IMR-90 (cell line): ENCODE measurements around the gene SPRR4. TPM values are rescaled to one million over a fixed set of nuclear protein-coding genes. Genes with fewer than 3 reads are reported as not detected.

Source experiments
- ATAC-seq: fragments of 200-7000 bp; cut with Tn5 transposase; 2 replicates; pipeline ENCODE4 v1.9.1; 2020; ENCODE audit warnings: low read depth, mild to moderate bottlenecking, moderate library complexity
- BruUV-seq: library from RNA; stranded (reverse); fragments of 400-500 nt; replicated peaks from 2 replicates; lab custom pipeline; 2021; lab: Mats Ljungman, UMichigan
- CTCF ChIA-PET: fragments of 300-600 bp; formaldehyde crosslinking; extraction: SDS; loops from one replicate; lab custom pipeline; 2021; ENCODE audit warnings: antibody characterized with exemption; lab: Yijun Ruan, JAX
- POLR2A ChIA-PET: fragments of 300-600 bp; sonication (Branson Sonifier 250); formaldehyde crosslinking; loops from one replicate; lab custom pipeline; 2022; ENCODE audit warnings: antibody characterized with exemption; ENCODE audit not compliant: unreplicated experiment; lab: Charles Lee
- DNase-seq: peaks from one replicate; pipeline ENCODE4 v3.0.0; 2013
- H2AFZ ChIP-seq: replicated peaks from 2 replicates; pipeline ENCODE3; 2013; ENCODE audit warnings: low read length, mild to moderate bottlenecking; ENCODE audit not compliant: poor library complexity
- H2AK5ac ChIP-seq: 2 replicates; pipeline ENCODE4 v1.6.1; 2013; ENCODE audit warnings: low read depth, low read length, inconsistent platforms
- H2AK9ac ChIP-seq: replicated peaks from 2 replicates; pipeline ENCODE3; 2013; ENCODE audit warnings: mild to moderate bottlenecking, low read depth, low read length, moderate library complexity; ENCODE audit not compliant: poor library complexity
- H2BK120ac ChIP-seq: 2 replicates; pipeline ENCODE4 v1.6.1; 2013; ENCODE audit warnings: low read depth, low read length, inconsistent platforms
- H2BK15ac ChIP-seq: 3 replicates; pipeline ENCODE4 v1.6.1; 2013; ENCODE audit warnings: low read depth, low read length, inconsistent platforms
- H2BK20ac ChIP-seq: 2 replicates; pipeline ENCODE4 v1.6.1; 2013; ENCODE audit warnings: low read depth, mild to moderate bottlenecking, inconsistent platforms, low read length, moderate library complexity
- H2BK5ac ChIP-seq: 2 replicates; pipeline ENCODE4 v1.6.1; 2013; ENCODE audit warnings: mild to moderate bottlenecking, low read depth, low read length, inconsistent platforms; ENCODE audit not compliant: poor library complexity, severe bottlenecking
- H3K14ac ChIP-seq: replicated peaks from 2 replicates; pipeline ENCODE4 v1.6.1; 2013; ENCODE audit warnings: low read depth, low read length, inconsistent platforms
- H3K18ac ChIP-seq: 2 replicates; pipeline ENCODE4 v1.6.1; 2013; ENCODE audit warnings: low read depth, low read length, control low read depth
- H3K23ac ChIP-seq: 2 replicates; pipeline ENCODE4 v1.6.1; 2013; ENCODE audit warnings: low read depth, low read length, inconsistent platforms
- H3K27ac ChIP-seq: 2 replicates; pipeline ENCODE4 v1.5.1; 2013; ENCODE audit warnings: mild to moderate bottlenecking, control low read depth, low read length; ENCODE audit not compliant: insufficient read depth
- H3K27me3 ChIP-seq: 2 replicates; pipeline ENCODE4 v1.6.1; 2013; ENCODE audit warnings: low read length; ENCODE audit not compliant: control insufficient read depth, insufficient read depth
- H3K36me3 ChIP-seq: 2 replicates; pipeline ENCODE4 v1.6.1; 2013; ENCODE audit warnings: low read length, mixed read lengths; ENCODE audit not compliant: control insufficient read depth, insufficient read depth
- H3K4ac ChIP-seq: 2 replicates; pipeline ENCODE4 v1.6.1; 2013; ENCODE audit warnings: low read depth, low read length, inconsistent platforms
- H3K4me1 ChIP-seq: 2 replicates; pipeline ENCODE4 v1.6.1; 2013; ENCODE audit warnings: low read length, mixed read lengths; ENCODE audit not compliant: control insufficient read depth, insufficient read depth
- H3K4me2 ChIP-seq: 2 replicates; pipeline ENCODE4 v1.6.1; 2013; ENCODE audit warnings: low read depth, mild to moderate bottlenecking, control low read depth, low read length, moderate library complexity
- H3K4me3 ChIP-seq: 2 replicates; pipeline ENCODE4 v1.5.1; 2013; ENCODE audit warnings: low read depth, mild to moderate bottlenecking, control low read depth, low read length, moderate library complexity; ENCODE audit not compliant: insufficient read depth
- H3K56ac ChIP-seq: 2 replicates; pipeline ENCODE4 v1.6.1; 2013; ENCODE audit warnings: low read length, inconsistent platforms; ENCODE audit not compliant: insufficient read depth; ENCODE audit errors: extremely low read depth
- H3K79me1 ChIP-seq, 2 experiments: 2 replicates each; pipeline ENCODE4 v1.6.1; 2013; ENCODE audit warnings: low read length in 2 of 2, inconsistent platforms in 1 of 2, low read depth in 1 of 2
- H3K9ac ChIP-seq: 2 replicates; pipeline ENCODE4 v1.6.1; 2013; ENCODE audit warnings: low read depth, low read length, control low read depth
- H3K9me1 ChIP-seq: 2 replicates; pipeline ENCODE4 v1.6.1; 2013; ENCODE audit warnings: low read length, inconsistent platforms; ENCODE audit not compliant: insufficient read depth
- H3K9me3 ChIP-seq: 2 replicates; pipeline ENCODE4 v1.6.1; 2013; ENCODE audit warnings: low read length; ENCODE audit not compliant: control insufficient read depth, insufficient read depth
- H4K20me1 ChIP-seq: 2 replicates; pipeline ENCODE4 v1.6.1; 2013; ENCODE audit warnings: low read length, inconsistent platforms; ENCODE audit not compliant: insufficient read depth
- H4K5ac ChIP-seq: 2 replicates; pipeline ENCODE4 v1.6.1; 2013; ENCODE audit warnings: mild to moderate bottlenecking, low read depth, low read length, control low read depth
- H4K8ac ChIP-seq, 2 experiments: 2 replicates each; pipeline ENCODE4 v1.6.1; 2013; ENCODE audit warnings: low read depth in 2 of 2, low read length in 2 of 2, control low read depth in 1 of 2, inconsistent platforms in 1 of 2
- H4K91ac ChIP-seq: 2 replicates; pipeline ENCODE4 v1.6.1; 2013; ENCODE audit warnings: low read depth, low read length, inconsistent platforms; ENCODE audit not compliant: insufficient read depth
- BHLHE40 ChIP-seq: fragments of 150-350 bp; IDR thresholded peaks from 2 replicates; pipeline ENCODE4 v1.6.1; 2016; ENCODE audit warnings: mild to moderate bottlenecking, low read depth, low read length
- CEBPB ChIP-seq: IDR thresholded peaks from 2 replicates; pipeline ENCODE4 v1.6.1; 2012; ENCODE audit warnings: low read depth, low read length, improper control_type of control experiment
- CHD1 ChIP-seq: IDR thresholded peaks from 2 replicates; pipeline ENCODE4 v1.6.1; 2012; ENCODE audit warnings: low read depth, low read length, improper control_type of control experiment
- FOS ChIP-seq: fragments of 150-350 bp; IDR thresholded peaks from 2 replicates; pipeline ENCODE4 v1.6.1; 2016; ENCODE audit warnings: low read depth, low read length
- MAFK ChIP-seq: IDR thresholded peaks from 2 replicates; pipeline ENCODE4 v1.6.1; 2012; ENCODE audit warnings: low read depth, low read length, improper control_type of control experiment
- MAZ ChIP-seq: IDR thresholded peaks from 2 replicates; pipeline ENCODE4 v1.6.1; 2012; ENCODE audit warnings: low read depth, mild to moderate bottlenecking, low read length, improper control_type of control experiment, moderate library complexity, borderline replicate concordance
- MXI1 ChIP-seq: IDR thresholded peaks from 2 replicates; pipeline ENCODE4 v1.6.1; 2012; ENCODE audit warnings: low read depth, mild to moderate bottlenecking, low read length, moderate library complexity, borderline replicate concordance
- NFE2L2 ChIP-seq: fragments of 150-350 bp; IDR thresholded peaks from 2 replicates; pipeline ENCODE4 v1.6.1; 2016; ENCODE audit warnings: low read depth, mild to moderate bottlenecking, low read length
- POLR2A ChIP-seq: IDR thresholded peaks from 2 replicates; pipeline ENCODE4 v1.6.1; 2012; ENCODE audit warnings: mild to moderate bottlenecking, low read depth, low read length
- RAD21 ChIP-seq: IDR thresholded peaks from 2 replicates; pipeline ENCODE4 v1.6.1; 2012; ENCODE audit warnings: low read length, improper control_type of control experiment
- RCOR1 ChIP-seq: IDR thresholded peaks from 2 replicates; pipeline ENCODE4 v1.6.1; 2012; ENCODE audit warnings: mild to moderate bottlenecking, low read length, improper control_type of control experiment; ENCODE audit not compliant: insufficient replicate concordance
- RFX5 ChIP-seq: IDR thresholded peaks from 2 replicates; pipeline ENCODE4 v1.8.0; 2012; ENCODE audit warnings: low read depth, mild to moderate bottlenecking, low read length, moderate library complexity
- SMC3 ChIP-seq: fragments of 150-350 bp; IDR thresholded peaks from 2 replicates; pipeline ENCODE4 v1.6.1; 2016; ENCODE audit warnings: low read depth, mild to moderate bottlenecking, antibody characterized with exemption, low read length, moderate library complexity
- WGBS, 2 experiments: methylation state at CpG; one replicate each; pipeline versions ENCODE4 v1.1.5 to v1.1.7; 2013; ENCODE audit warnings: missing lambda C conversion rate in 2 of 2; ENCODE audit not compliant: insufficient read length in 1 of 2; ENCODE audit errors: extremely low coverage in 2 of 2; 5-methylcytosine and 5-hydroxymethylcytosine counted together
- dilution Hi-C: fragments of 300-500 bp; cut with HindIII; formaldehyde crosslinking; loops from one replicate; pipeline ENCODE4 v1.14.3; 2018; ENCODE audit warnings: low sequenced_read_pairs; ENCODE audit not compliant: unreplicated experiment
- in situ Hi-C: fragments of 300-500 bp; cut with MboI; formaldehyde crosslinking; loops from 3 replicates; pipeline ENCODE4 v1.14.3; 2019; ENCODE audit warnings: low sequenced_read_pairs, inconsistent platforms, mixed read lengths
- intact Hi-C: fragments of 100-400 bp; cut with micrococcal nuclease; formaldehyde crosslinking; loops from 2 replicates; pipeline ENCODE4 v1.10.0; 2022
- polyA plus RNA-seq, 3 experiments: library from polyadenylated mRNA; depleted of rRNA; stranded (reverse); fragments of >200 nt; gene quantifications; 2 replicates each; pipeline ENCODE4 v1.2.3, GENCODE V29; 2012; ENCODE audit warnings: low replicate concordance in 1 of 3
- total RNA-seq: library from RNA; depleted of rRNA; stranded (reverse); fragments of >200 nt; gene quantifications from 2 replicates; pipeline ENCODE4 v1.2.3, GENCODE V29; 2012
- TF ChIP-seq, protein P1 (sequence below): fragments of 150-350 bp; IDR thresholded peaks from 2 replicates; pipeline ENCODE4 v1.6.1; 2016; ENCODE audit warnings: low read depth, mild to moderate bottlenecking, low read length, moderate library complexity, borderline replicate concordance
- TF ChIP-seq, protein P2 (sequence below): conservative IDR thresholded peaks from 2 replicates; pipeline ENCODE4 v1.5.1; 2012; ENCODE audit warnings: mild to moderate bottlenecking, low read depth, low read length, improper control_type of control experiment
- TF ChIP-seq, protein P3 (sequence below): fragments of 150-350 bp; IDR thresholded peaks from 2 replicates; pipeline ENCODE4 v1.6.1; 2017; ENCODE audit warnings: mild to moderate bottlenecking, antibody characterized with exemption, low read length, low read depth

SPRR4 gene
- total and polyA plus RNA-seq, 2 of the 4 experiments (the other 2 are of a cell fraction): not detected

DNA sequence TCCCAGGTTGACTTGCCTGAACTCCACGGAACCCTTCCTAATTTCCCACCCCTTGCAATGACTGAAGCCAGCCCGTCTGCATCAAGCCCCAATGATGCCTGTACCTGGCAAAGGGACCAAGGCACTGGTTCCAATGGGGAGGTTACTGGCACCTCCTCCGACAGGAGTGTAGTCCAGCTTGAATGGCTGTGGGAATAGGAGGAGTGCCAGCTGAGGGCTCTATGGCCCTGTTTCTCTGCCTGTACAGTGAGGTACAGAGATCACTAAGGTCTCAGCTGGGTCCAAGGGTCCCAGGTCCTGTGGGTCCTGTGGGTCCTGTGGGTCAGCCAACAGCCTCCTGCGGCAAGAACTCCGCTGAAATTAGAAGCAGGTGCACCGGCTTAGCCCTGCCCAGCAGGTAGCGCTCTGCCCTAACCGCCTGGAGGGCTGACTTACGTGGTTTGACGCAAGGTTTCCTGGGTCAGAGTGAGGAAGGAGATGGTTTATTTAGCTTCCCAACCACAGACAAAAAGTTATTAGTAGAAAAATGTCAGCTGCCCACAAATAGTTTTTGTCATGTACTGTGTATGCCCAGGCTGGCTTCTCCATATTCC is 9.9 kb upstream of the SPRR4 start:
- POLR2A ChIA-PET: no interaction called here
- Histone ChIP-seq H3K4ac (no peak overlapping the region), H2AK5ac (no peak overlapping the region), H4K91ac (no peak overlapping the region), H2BK120ac (no peak overlapping the region), H3K23ac (no peak overlapping the region), H3K27ac (no peak overlapping the region), H4K20me1 (no peaks in the 10 kb centered on the region), H3K4me1 (no peaks in the 10 kb centered on the region), H2AFZ (no peak overlapping the region), H3K4me3 (no peak overlapping the region), H2BK15ac (no peak overlapping the region), H4K5ac (no peak overlapping the region), H2BK20ac (no peak overlapping the region), H3K9me3 (no peaks in the 10 kb centered on the region; the same call in 1 of the 2 replicates), H2BK5ac (no peak overlapping the region), H3K14ac (no peak overlapping the region), H4K8ac (no peak overlapping the region), H3K18ac (no peak overlapping the region), H3K27me3 (no peaks in the 10 kb centered on the region), H3K4me2 (no peak overlapping the region), H3K9me1 (no peaks in the 10 kb centered on the region), H3K9ac (no peak overlapping the region), H3K56ac (no peak overlapping the region), H2AK9ac (no peak overlapping the region), H3K79me1 (no peaks in the 10 kb centered on the region), H3K36me3 (no peaks in the 10 kb centered on the region)
- BruUV-seq: no TSS peak
- CTCF ChIA-PET: no interaction called here
- ATAC-seq: no peak
- intact Hi-C loops (no loop called here), dilution Hi-C loops (no loop called here), in situ Hi-C loops (no loop called here)
- 67% methylated on average over 1 of the region's 10 CpGs; no CpG with 5 or more reads in 1 of the 2 experiments for WGBS, 2 experiments
- no peak for TF ChIP-seq CEBPB
- TF ChIP-seq MAZ: no peak
- TF ChIP-seq, protein P1, sequence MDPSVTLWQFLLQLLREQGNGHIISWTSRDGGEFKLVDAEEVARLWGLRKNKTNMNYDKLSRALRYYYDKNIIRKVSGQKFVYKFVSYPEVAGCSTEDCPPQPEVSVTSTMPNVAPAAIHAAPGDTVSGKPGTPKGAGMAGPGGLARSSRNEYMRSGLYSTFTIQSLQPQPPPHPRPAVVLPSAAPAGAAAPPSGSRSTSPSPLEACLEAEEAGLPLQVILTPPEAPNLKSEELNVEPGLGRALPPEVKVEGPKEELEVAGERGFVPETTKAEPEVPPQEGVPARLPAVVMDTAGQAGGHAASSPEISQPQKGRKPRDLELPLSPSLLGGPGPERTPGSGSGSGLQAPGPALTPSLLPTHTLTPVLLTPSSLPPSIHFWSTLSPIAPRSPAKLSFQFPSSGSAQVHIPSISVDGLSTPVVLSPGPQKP: no peak
- no peak for TF ChIP-seq FOS
- TF ChIP-seq MXI1: no peak
- TF ChIP-seq RFX5: no peak
- TF ChIP-seq, protein P2, sequence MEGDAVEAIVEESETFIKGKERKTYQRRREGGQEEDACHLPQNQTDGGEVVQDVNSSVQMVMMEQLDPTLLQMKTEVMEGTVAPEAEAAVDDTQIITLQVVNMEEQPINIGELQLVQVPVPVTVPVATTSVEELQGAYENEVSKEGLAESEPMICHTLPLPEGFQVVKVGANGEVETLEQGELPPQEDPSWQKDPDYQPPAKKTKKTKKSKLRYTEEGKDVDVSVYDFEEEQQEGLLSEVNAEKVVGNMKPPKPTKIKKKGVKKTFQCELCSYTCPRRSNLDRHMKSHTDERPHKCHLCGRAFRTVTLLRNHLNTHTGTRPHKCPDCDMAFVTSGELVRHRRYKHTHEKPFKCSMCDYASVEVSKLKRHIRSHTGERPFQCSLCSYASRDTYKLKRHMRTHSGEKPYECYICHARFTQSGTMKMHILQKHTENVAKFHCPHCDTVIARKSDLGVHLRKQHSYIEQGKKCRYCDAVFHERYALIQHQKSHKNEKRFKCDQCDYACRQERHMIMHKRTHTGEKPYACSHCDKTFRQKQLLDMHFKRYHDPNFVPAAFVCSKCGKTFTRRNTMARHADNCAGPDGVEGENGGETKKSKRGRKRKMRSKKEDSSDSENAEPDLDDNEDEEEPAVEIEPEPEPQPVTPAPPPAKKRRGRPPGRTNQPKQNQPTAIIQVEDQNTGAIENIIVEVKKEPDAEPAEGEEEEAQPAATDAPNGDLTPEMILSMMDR: no peak
- no peak for TF ChIP-seq RAD21
- TF ChIP-seq NFE2L2: no peak
- TF ChIP-seq, protein P3, sequence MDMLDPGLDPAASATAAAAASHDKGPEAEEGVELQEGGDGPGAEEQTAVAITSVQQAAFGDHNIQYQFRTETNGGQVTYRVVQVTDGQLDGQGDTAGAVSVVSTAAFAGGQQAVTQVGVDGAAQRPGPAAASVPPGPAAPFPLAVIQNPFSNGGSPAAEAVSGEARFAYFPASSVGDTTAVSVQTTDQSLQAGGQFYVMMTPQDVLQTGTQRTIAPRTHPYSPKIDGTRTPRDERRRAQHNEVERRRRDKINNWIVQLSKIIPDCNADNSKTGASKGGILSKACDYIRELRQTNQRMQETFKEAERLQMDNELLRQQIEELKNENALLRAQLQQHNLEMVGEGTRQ: no peak
- TF ChIP-seq RCOR1: no peak
- no peak for TF ChIP-seq POLR2A
- TF ChIP-seq SMC3: no peak
- no peak for TF ChIP-seq BHLHE40
- TF ChIP-seq CHD1: no peak
- no peak for TF ChIP-seq MAFK
- DNase-seq: no peak
